Effector memory CD4-positive, alpha-beta T cell (primary cell): ENCODE measurements around the gene EXOC3L2.
"Not testable (repeated sequence)": the region's sequence is repeated elsewhere in the genome, so short reads cannot be mapped to it uniquely, and the experiment has no call there.

Experiments
- DNase-seq, 3 donors: peaks; one replicate each; pipeline ENCODE4 v3.0.0-alpha.2; 2020
- H3K27ac ChIP-seq: 2 replicates; pipeline ENCODE4 v1.7.0; 2013; ENCODE audit warnings: mild to moderate bottlenecking, low read length, moderate library complexity; ENCODE audit not compliant: insufficient read depth, poor library complexity, severe bottlenecking
- H3K27me3 ChIP-seq: replicated peaks from 2 replicates; pipeline ENCODE4 v1.7.0; 2013; ENCODE audit warnings: mild to moderate bottlenecking, low read length; ENCODE audit not compliant: insufficient read depth, control insufficient read depth, poor library complexity, severe bottlenecking
- H3K36me3 ChIP-seq: 2 replicates; pipeline ENCODE4 v1.7.0; 2013; ENCODE audit warnings: mild to moderate bottlenecking, low read length, moderate library complexity; ENCODE audit not compliant: control insufficient read depth, insufficient read depth
- H3K4me1 ChIP-seq: 2 replicates; pipeline ENCODE4 v1.7.0; 2013; ENCODE audit warnings: low read length, mild to moderate bottlenecking; ENCODE audit not compliant: control insufficient read depth, insufficient read depth, poor library complexity, severe bottlenecking
- H3K4me3 ChIP-seq: 2 replicates; pipeline ENCODE4 v1.7.0; 2013; ENCODE audit warnings: low read length, low read depth, mild to moderate bottlenecking; ENCODE audit not compliant: insufficient read depth, poor library complexity, severe bottlenecking
- H3K9me3 ChIP-seq: 2 replicates; pipeline ENCODE4 v1.7.0; 2013; ENCODE audit warnings: mild to moderate bottlenecking, low read length, moderate library complexity; ENCODE audit not compliant: control insufficient read depth

EXOC3L2 gene

GRCh38 chr19:45275370-45275971 lies 30.3 kb upstream of the EXOC3L2 start:
- Histone ChIP-seq H3K4me3 (no peak overlapping the region), H3K27ac (no peak overlapping the region), H3K36me3 (peaks cover 11% of the 10 kb centered on the region), H3K27me3 (no peaks in the 10 kb centered on the region), H3K9me3 (no peaks in the 10 kb centered on the region), H3K4me1 (no peaks in the 10 kb centered on the region)
- no peak for DNase-seq

DNA sequence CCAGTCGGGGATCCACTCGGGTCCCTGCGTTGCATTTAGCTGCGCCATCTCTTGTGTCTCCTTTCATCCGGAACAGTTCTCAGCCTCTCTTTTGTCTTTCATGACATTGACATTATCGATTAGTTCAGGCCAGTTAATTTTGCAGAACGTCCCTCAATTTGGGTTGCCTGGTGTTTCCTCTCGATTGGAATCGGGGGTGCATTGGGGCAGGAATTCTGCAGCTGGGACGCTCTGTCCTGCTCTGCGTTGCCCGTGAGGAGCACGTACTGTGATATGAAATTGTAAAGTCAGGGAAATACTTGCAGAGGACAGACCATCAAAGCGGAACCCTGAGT lies 28.3 kb upstream of the EXOC3L2 start:
- Histone ChIP-seq H3K4me1 (no peaks in the 10 kb centered on the region), H3K27ac (no peak overlapping the region), H3K36me3 (peaks cover 9% of the 10 kb centered on the region), H3K9me3 (no peaks in the 10 kb centered on the region), H3K27me3 (no peaks in the 10 kb centered on the region), H3K4me3 (no peak overlapping the region)
- DNase-seq = no peak

GRCh38 chr19:45271735-45272108 lies 26.5 kb upstream of the EXOC3L2 start:
- DNase-seq = no peak
- Histone ChIP-seq H3K27ac (no peak overlapping the region), H3K4me3 (no peak overlapping the region), H3K27me3 (no peaks in the 10 kb centered on the region), H3K9me3 (no peaks in the 10 kb centered on the region), H3K4me1 (no peaks in the 10 kb centered on the region), H3K36me3 (no peaks in the 10 kb centered on the region)

DNA sequence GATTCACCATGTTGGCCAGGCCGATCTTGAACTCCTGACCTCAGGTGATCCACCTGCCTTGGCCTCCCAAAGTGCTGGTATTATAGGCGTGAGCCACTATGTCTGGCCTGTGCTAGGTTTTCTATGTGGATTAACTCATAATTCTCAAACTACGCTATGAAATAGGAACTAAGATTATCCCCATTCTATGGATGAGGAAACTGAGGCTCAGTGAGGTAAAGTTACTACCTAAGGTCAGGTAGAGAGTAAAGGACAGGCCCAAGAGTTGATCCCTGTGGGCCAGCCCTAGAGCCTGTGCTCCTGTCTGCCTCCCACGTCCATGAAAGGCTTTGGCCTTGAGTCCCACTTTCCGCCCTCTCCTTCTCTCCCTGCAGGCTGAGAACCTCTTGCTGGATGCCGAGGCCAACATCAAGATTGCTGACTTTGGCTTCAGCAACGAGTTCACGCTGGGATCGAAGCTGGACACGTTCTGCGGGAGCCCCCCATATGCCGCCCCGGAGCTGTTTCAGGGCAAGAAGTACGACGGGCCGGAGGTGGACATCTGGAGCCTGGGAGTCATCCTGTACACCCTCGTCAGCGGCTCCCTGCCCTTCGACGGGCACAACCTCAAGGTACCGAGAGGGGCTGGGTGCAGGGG lies 26.0 kb upstream of the EXOC3L2 start:
- Histone ChIP-seq H3K27ac (no peak overlapping the region), H3K4me1 (no peaks in the 10 kb centered on the region), H3K27me3 (no peaks in the 10 kb centered on the region), H3K9me3 (no peaks in the 10 kb centered on the region), H3K4me3 (no peak overlapping the region), H3K36me3 (no peaks in the 10 kb centered on the region)
- DNase-seq = no peak

GRCh38 chr19:45269939-45270338 lies 24.7 kb upstream of the EXOC3L2 start:
- H3K9me3 ChIP-seq, H3K27ac ChIP-seq, DNase-seq, H3K4me3 ChIP-seq, H3K27me3 ChIP-seq, H3K36me3 ChIP-seq, H3K4me1 ChIP-seq: not testable (repeated sequence)

DNA sequence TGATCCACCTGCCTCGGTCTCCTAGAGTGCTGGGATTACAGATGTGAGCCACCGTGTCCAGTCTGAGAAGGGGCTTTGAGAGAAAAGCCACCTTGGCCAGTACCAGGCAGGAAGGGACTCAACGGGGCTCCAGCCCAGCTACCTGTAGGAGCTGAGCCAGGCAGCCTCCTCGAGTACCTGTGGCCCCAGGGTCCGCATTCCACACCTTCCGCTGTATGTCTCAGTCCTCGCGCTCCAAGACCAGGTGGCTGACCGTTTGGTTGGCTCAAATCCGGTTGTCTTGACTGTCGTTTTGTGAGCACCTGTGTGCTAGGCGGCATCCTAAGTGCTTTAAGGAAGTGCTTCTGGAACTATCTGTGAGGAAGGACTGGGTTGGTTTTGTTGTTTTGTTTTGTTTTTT lies 22.1 kb upstream of the EXOC3L2 start:
- DNase-seq = no peak
- H3K9me3 ChIP-seq = no peaks in the 10 kb centered on the region
- no peak overlapping the region for H3K4me3 ChIP-seq
- no peak overlapping the region for H3K27ac ChIP-seq
- H3K4me1 ChIP-seq = no peaks in the 10 kb centered on the region
- H3K36me3 ChIP-seq = no peaks in the 10 kb centered on the region
- H3K27me3 ChIP-seq = no peaks in the 10 kb centered on the region

DNA sequence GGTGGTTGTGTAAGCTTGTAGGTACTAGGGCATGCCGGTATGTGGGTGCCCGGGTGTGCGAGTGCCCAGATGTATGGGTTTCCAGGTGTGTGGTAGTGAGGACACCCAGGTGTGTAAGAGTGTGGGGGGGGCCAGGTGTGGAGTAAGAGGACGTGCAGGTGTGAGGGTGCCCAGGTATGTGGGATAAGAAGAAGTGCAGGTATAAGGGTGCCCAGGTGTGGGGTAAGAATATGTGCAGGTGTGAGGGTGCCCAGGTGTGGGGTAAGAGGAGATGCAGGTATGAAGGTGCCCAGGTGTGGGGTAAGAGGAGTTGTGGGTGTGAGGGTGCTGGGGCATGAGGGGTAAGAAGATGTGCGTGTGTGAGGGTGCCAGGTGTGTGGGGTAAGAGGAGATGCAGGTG lies 20.2 kb upstream of the EXOC3L2 start:
- Histone ChIP-seq H3K4me3 (no peak overlapping the region), H3K27ac (no peak overlapping the region), H3K9me3 (no peaks in the 10 kb centered on the region), H3K27me3 (no peaks in the 10 kb centered on the region), H3K36me3 (no peaks in the 10 kb centered on the region), H3K4me1 (no peaks in the 10 kb centered on the region)
- DNase-seq = no peak

DNA sequence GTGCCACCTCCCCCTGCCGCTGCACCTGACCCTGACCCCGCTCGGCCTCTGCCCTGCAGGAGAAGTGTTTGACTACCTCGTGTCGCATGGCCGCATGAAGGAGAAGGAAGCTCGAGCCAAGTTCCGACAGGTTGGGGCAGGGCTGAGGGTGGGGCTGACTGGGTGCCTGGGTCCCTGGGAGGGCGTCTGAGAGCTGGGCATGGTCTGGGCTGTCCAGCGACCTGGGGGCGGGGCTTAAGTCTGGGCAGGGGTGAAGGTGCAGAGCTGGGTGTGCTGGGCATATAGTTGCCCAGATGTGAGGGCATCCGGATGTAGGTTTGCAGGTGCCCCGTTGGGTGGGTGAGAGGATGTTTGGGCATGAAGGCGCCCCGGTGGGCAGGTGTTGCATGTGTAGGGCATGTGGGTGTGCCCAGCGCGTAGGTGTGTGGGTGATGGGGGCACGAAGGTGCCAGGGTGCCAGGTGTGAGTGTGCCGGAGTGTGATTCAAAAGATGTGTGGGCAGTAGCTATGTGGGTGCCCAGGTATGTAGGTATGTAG lies 19.6 kb upstream of the EXOC3L2 start:
- no peaks in the 10 kb centered on the region for H3K4me1 ChIP-seq
- H3K4me3 ChIP-seq = no peak overlapping the region
- no peaks in the 10 kb centered on the region for H3K9me3 ChIP-seq
- H3K36me3 ChIP-seq = no peaks in the 10 kb centered on the region
- no peak overlapping the region for H3K27ac ChIP-seq
- no peaks in the 10 kb centered on the region for H3K27me3 ChIP-seq
- no peak for DNase-seq

DNA sequence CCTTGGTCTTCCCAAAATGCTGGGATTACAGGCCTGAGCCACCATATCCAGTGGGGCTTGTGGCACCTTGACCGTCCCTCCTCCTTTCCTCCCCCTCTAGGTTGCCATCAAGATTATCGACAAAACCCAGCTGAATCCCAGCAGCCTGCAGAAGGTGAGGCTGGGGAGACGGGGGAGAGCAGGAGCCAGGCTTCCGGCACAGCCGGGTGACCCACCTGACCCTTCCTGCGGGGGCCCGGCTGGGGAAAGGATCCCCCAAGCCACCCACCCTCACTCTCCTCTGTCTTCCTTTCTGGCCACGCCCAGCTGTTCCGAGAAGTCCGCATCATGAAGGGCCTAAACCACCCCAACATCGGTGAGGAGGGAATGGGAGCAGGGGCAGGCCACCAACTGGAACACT lies 17.8 kb upstream of the EXOC3L2 start:
- no peak for DNase-seq

GRCh38 chr19:45262570-45262969 lies 17.4 kb upstream of the EXOC3L2 start:
- H3K4me3 ChIP-seq = no peak overlapping the region
- H3K27ac ChIP-seq = no peak overlapping the region
- H3K9me3 ChIP-seq = no peaks in the 10 kb centered on the region
- H3K27me3 ChIP-seq = no peaks in the 10 kb centered on the region
- H3K4me1 ChIP-seq = no peaks in the 10 kb centered on the region
- DNase-seq = no peak
- H3K36me3 ChIP-seq = no peaks in the 10 kb centered on the region

More for the DNA sequence above, 17.8 kb upstream of the EXOC3L2 start:
- Histone ChIP-seq H3K27me3 (no peaks in the 10 kb centered on the region), H3K9me3 (no peaks in the 10 kb centered on the region), H3K27ac (no peak overlapping the region), H3K36me3 (no peaks in the 10 kb centered on the region), H3K4me1 (no peaks in the 10 kb centered on the region), H3K4me3 (no peak overlapping the region)
